Measurements from ENCODE around the gene SYCN. TPM values are rescaled to one million over a fixed set of nuclear protein-coding genes. Genes with fewer than 3 reads are reported as not detected.

The SYCN gene
- total and polyA plus RNA-seq, 4 donors = 0.18 TPM; not detected in 3

DNA sequence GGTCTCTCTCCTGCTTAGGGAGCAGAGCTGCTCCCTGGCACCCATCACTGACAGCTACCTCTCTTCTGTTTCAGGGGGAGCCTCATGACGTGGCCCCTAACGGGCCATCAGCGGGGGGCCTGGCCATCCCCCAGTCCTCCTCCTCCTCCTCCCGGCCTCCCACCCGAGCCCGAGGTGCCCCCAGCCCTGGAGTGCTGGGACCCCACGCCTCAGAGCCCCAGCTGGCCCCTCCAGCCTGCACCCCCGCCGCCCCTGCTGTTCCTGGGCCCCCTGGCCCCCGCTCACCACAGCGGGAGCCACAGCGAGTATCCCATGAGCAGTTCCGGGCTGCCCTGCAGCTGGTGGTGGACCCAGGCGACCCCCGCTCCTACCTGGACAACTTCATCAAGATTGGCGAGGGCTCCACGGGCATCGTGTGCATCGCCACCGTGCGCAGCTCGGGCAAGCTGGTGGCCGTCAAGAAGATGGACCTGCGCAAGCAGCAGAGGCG, 30.5 kb downstream of the SYCN start:
- TF ChIP-seq, protein P1, sequence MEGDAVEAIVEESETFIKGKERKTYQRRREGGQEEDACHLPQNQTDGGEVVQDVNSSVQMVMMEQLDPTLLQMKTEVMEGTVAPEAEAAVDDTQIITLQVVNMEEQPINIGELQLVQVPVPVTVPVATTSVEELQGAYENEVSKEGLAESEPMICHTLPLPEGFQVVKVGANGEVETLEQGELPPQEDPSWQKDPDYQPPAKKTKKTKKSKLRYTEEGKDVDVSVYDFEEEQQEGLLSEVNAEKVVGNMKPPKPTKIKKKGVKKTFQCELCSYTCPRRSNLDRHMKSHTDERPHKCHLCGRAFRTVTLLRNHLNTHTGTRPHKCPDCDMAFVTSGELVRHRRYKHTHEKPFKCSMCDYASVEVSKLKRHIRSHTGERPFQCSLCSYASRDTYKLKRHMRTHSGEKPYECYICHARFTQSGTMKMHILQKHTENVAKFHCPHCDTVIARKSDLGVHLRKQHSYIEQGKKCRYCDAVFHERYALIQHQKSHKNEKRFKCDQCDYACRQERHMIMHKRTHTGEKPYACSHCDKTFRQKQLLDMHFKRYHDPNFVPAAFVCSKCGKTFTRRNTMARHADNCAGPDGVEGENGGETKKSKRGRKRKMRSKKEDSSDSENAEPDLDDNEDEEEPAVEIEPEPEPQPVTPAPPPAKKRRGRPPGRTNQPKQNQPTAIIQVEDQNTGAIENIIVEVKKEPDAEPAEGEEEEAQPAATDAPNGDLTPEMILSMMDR (IDR thresholded peaks at IDR 0.05; ENCODE audit: control extremely low read depth, extremely low read depth) = no peak
- Histone ChIP-seq H3K27ac (ENCODE audit: low read depth in 1 of 2, low read length in 1 of 2) (no peak overlapping the region), H3K36me3 (ENCODE audit: control insufficient read depth in 4 of 4, insufficient read depth in 4 of 4, low read length in 4 of 4) (peaks cover 0 to 79% (median 7%) of the 10 kb centered on the region in 4 donors), H3K27me3 (ENCODE audit: control insufficient read depth in 3 of 3, insufficient read depth in 3 of 3, low read length in 2 of 3) (no peaks in the 10 kb centered on the region), H3K9ac (ENCODE audit: insufficient read depth in 1 of 2, low read length in 2 of 2) (no peak overlapping the region), H3K4me3 (no peak overlapping the region), H3K9me3 (ENCODE audit: control insufficient read depth in 4 of 4, insufficient read depth in 3 of 4, low read length in 3 of 4) (no peaks in the 10 kb centered on the region), H3K4me1 (ENCODE audit: control insufficient read depth in 5 of 5, insufficient read depth in 5 of 5, low read length in 5 of 5) (peaks cover 0 to 6% (median 0%) of the 10 kb centered on the region in 5 donors)
- DNase-seq (no peak), ATAC-seq (ENCODE audit: insufficient read depth, low FRiP score) (no peak)
- 95 to 96% methylated on average over 25 of the region's 25 CpGs for WGBS, 2 donors

DNA sequence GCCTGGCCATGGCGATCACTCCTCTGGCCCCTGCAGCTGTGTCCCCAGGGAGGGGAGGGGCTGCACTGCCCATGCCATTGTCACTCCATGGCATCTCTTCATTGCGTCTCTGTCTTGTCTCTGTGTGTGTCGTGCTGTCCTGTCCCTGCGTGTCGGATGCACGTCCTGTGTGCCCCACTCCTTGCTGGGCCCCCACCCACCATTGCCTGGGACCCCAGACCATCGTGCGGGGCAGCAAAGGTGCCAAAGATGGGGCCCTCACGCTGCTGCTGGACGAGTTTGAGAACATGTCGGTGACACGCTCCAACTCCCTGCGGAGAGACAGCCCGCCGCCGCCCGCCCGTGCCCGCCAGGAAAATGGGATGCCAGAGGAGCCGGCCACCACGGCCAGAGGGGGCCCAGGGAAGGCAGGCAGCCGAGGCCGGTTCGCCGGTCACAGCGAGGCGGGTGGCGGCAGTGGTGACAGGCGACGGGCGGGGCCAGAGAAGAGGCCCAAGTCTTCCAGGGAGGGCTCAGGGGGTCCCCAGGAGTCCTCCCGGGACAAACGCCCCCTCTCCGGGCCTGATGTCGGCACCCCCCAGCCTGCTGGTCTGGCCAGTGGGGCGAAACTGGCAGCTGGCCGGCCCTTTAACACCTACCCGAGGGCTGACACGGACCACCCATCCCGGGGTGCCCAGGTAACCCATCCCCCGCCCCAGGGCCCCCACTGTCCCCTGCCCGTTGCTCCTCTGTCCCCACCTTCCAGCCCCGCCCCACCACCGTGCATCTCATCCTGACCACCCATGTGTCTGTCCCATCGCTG, 31.2 kb downstream of the SYCN start:
- Histone ChIP-seq H3K9ac (ENCODE audit: insufficient read depth in 1 of 2, low read length in 2 of 2) (no peak overlapping the region), H3K9me3 (ENCODE audit: control insufficient read depth in 4 of 4, insufficient read depth in 3 of 4, low read length in 3 of 4) (no peaks in the 10 kb centered on the region), H3K27me3 (ENCODE audit: control insufficient read depth in 3 of 3, insufficient read depth in 3 of 3, low read length in 2 of 3) (no peaks in the 10 kb centered on the region), H3K27ac (ENCODE audit: low read depth in 1 of 2, low read length in 1 of 2) (no peak overlapping the region), H3K4me1 (ENCODE audit: control insufficient read depth in 5 of 5, insufficient read depth in 5 of 5, low read length in 5 of 5) (peaks cover 0 to 12% (median 1%) of the 10 kb centered on the region in 5 donors), H3K36me3 (ENCODE audit: control insufficient read depth in 4 of 4, insufficient read depth in 4 of 4, low read length in 4 of 4) (peaks cover 0 to 73% (median 7%) of the 10 kb centered on the region in 4 donors), H3K4me3 (no peak overlapping the region)
- no peak for ATAC-seq (ENCODE audit: insufficient read depth, low FRiP score)
- DNase-seq = no peak
- TF ChIP-seq, protein P1 (IDR thresholded peaks at IDR 0.05; ENCODE audit: control extremely low read depth, extremely low read depth) = no peak
- WGBS, 2 donors = 91 to 95% methylated on average over 42 to 45 of the region's 45 CpGs

- Histone ChIP-seq H3K4me1 (ENCODE audit: control insufficient read depth in 5 of 5, insufficient read depth in 5 of 5, low read length in 5 of 5) (peaks cover 0 to 19% (median 13%) of the 10 kb centered on the region in 5 donors), H3K9ac (ENCODE audit: insufficient read depth in 1 of 2, low read length in 2 of 2) (no peak overlapping the region), H3K4me3 (no peak overlapping the region), H3K36me3 (ENCODE audit: control insufficient read depth in 4 of 4, insufficient read depth in 4 of 4, low read length in 4 of 4) (peaks cover 0 to 62% (median 7%) of the 10 kb centered on the region in 4 donors), H3K9me3 (ENCODE audit: control insufficient read depth in 4 of 4, insufficient read depth in 3 of 4, low read length in 3 of 4) (no peaks in the 10 kb centered on the region), H3K27ac (ENCODE audit: low read depth in 1 of 2, low read length in 1 of 2) (no peak overlapping the region), H3K27me3 (ENCODE audit: control insufficient read depth in 3 of 3, insufficient read depth in 3 of 3, low read length in 2 of 3) (no peaks in the 10 kb centered on the region)
- 84% methylated on average over 25 to 27 of the region's 27 CpGs for WGBS, 2 donors
- ATAC-seq (ENCODE audit: insufficient read depth, low FRiP score) = no peak
- no peak for DNase-seq
- TF ChIP-seq, protein P1 (IDR thresholded peaks at IDR 0.05; ENCODE audit: control extremely low read depth, extremely low read depth) = no peak
Measured at GRCh38 chr19:39171479-39172465, 32.3 kb downstream of the SYCN start.

Data from lung (tissue), 12 donors.